MM.1S (cell line): Measurements from ENCODE around the gene PRDM10.

Experiments used
- DNase-seq: peaks from one replicate; pipeline ENCODE4 v3.0.0-alpha.2; 2015
- H2AFZ ChIP-seq: fragments of 300-600 bp; sonication (generic); 2 replicates; pipeline ENCODE4 v1.6.0; 2016; ENCODE audit warnings: antibody characterized with exemption, low read length
- H3F3A ChIP-seq: fragments of 300-600 bp; sonication (generic); 2 replicates; pipeline ENCODE4 v1.6.1; 2016; ENCODE audit warnings: mild to moderate bottlenecking, antibody characterized with exemption, low read length, moderate library complexity, mixed read lengths; ENCODE audit not compliant: insufficient read depth
- H3K27ac ChIP-seq: fragments of 300-600 bp; sonication (generic); 2 replicates; pipeline ENCODE4 v1.5.1; 2016; ENCODE audit warnings: mild to moderate bottlenecking, low read length
- H3K27me3 ChIP-seq: fragments of 300-600 bp; sonication (generic); replicated peaks from 2 replicates; pipeline ENCODE4 v1.6.0; 2016; ENCODE audit warnings: low read length; ENCODE audit not compliant: insufficient read depth
- H3K36me3 ChIP-seq: fragments of 300-600 bp; sonication (generic); replicated peaks from 2 replicates; pipeline ENCODE4 v1.6.1; 2016; ENCODE audit warnings: mild to moderate bottlenecking, low read length, mixed read lengths; ENCODE audit not compliant: insufficient read depth
- H3K4me1 ChIP-seq: fragments of 300-600 bp; sonication (generic); 2 replicates; pipeline ENCODE4 v1.6.1; 2016; ENCODE audit warnings: low read length, mixed read lengths
- H3K4me2 ChIP-seq: fragments of 300-600 bp; sonication (generic); 2 replicates; pipeline ENCODE4 v1.6.0; 2016; ENCODE audit warnings: low read depth, low read length
- H3K4me3 ChIP-seq: fragments of 300-600 bp; sonication (generic); 2 replicates; pipeline ENCODE4 v1.5.1; 2016; ENCODE audit warnings: low read length, mixed read lengths
- H3K79me2 ChIP-seq: fragments of 300-600 bp; sonication (generic); 2 replicates; pipeline ENCODE4 v1.6.1; 2016; ENCODE audit warnings: mixed run types, low read length, mixed read lengths
- H3K9ac ChIP-seq: fragments of 300-600 bp; sonication (generic); 2 replicates; pipeline ENCODE4 v1.6.1; 2016; ENCODE audit warnings: low read length, mixed read lengths
- H3K9me2 ChIP-seq: fragments of 300-600 bp; sonication (generic); replicated peaks from 2 replicates; pipeline ENCODE4 v1.6.1; 2016; ENCODE audit warnings: mild to moderate bottlenecking, low read length, mixed read lengths; ENCODE audit not compliant: insufficient read depth
- H3K9me3 ChIP-seq: fragments of 300-600 bp; sonication (generic); replicated peaks from 2 replicates; pipeline ENCODE4 v1.6.1; 2016; ENCODE audit warnings: mild to moderate bottlenecking, low read length, mixed read lengths; ENCODE audit not compliant: insufficient read depth
- H4K20me1 ChIP-seq: fragments of 300-600 bp; sonication (generic); 2 replicates; pipeline ENCODE4 v1.6.1; 2016; ENCODE audit warnings: mild to moderate bottlenecking, low read length, moderate library complexity, mixed read lengths; ENCODE audit not compliant: insufficient read depth
- CTCF ChIP-seq: fragments of 300-600 bp; sonication (generic); IDR thresholded peaks from 2 replicates; pipeline ENCODE4 v1.5.1; 2016; ENCODE audit warnings: antibody characterized with exemption, low read length, mixed read lengths
- EZH2 ChIP-seq: fragments of 300-600 bp; sonication (generic); optimal IDR thresholded peaks from 2 replicates; pipeline ENCODE3; 2017; ENCODE audit warnings: low read depth, mild to moderate bottlenecking, antibody characterized with exemption, low read length, mixed read lengths
- EZH2phosphoT487 ChIP-seq: fragments of 300-600 bp; sonication (generic); IDR thresholded peaks from 2 replicates; pipeline ENCODE4 v1.6.1; 2018; ENCODE audit warnings: antibody characterized with exemption, low read length

PRDM10 gene

DNA sequence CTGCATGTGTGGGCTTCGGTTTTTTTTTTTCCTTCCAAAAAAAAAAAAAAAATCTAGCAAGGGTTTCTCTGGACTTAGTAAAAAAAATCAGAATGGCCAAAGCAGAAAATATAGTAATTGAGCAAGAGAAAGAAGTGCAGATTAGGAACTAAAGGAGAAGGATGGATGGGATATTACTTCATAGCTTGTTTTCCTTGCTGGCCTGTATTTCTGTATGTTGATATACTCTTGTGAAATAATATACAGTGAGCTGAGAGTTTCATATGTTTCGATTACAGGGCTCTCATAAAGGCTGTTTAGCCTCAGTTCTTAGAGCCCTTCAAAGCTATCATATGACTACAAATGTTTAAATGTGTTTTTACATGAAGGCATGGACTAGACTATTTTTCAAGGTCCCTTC is 72.9 kb downstream of the PRDM10 start:
- H2AFZ ChIP-seq, result no peak overlapping the region
- no peaks in the 10 kb centered on the region for H3K4me1 ChIP-seq
- DNase-seq, result no peak

GRCh38 chr11:129928923-129929692 is 73.5 kb downstream of the PRDM10 start:
- H3K79me2 ChIP-seq, result no peaks in the 10 kb centered on the region
- no peaks in the 10 kb centered on the region for H3K9me3 ChIP-seq
- H4K20me1 ChIP-seq, result no peaks in the 10 kb centered on the region
- no peak overlapping the region for H2AFZ ChIP-seq
- H3K4me2 ChIP-seq, result no peak overlapping the region
- no peak for TF ChIP-seq CTCF
- no peak for TF ChIP-seq EZH2phosphoT487
- TF ChIP-seq EZH2, result no peak
- no peaks in the 10 kb centered on the region for H3K27me3 ChIP-seq
- no peak overlapping the region for H3K27ac ChIP-seq
- no peak overlapping the region for H3K4me3 ChIP-seq
- no peaks in the 10 kb centered on the region for H3K4me1 ChIP-seq
- no peaks in the 10 kb centered on the region for H3F3A ChIP-seq
- no peak overlapping the region for H3K9ac ChIP-seq
- H3K36me3 ChIP-seq, result no peaks in the 10 kb centered on the region
- H3K9me2 ChIP-seq, result no peaks in the 10 kb centered on the region
- DNase-seq, result no peak

More for the DNA sequence above, 72.9 kb downstream of the PRDM10 start:
- Histone ChIP-seq H3K4me3 (no peak overlapping the region), H3K9ac (no peak overlapping the region), H3K79me2 (no peaks in the 10 kb centered on the region), H3K27ac (no peak overlapping the region), H3F3A (no peaks in the 10 kb centered on the region), H3K9me3 (no peaks in the 10 kb centered on the region), H3K27me3 (no peaks in the 10 kb centered on the region), H3K36me3 (no peaks in the 10 kb centered on the region), H3K9me2 (no peaks in the 10 kb centered on the region), H4K20me1 (no peaks in the 10 kb centered on the region), H3K4me2 (no peak overlapping the region)
- TF ChIP-seq EZH2 (no peak), EZH2phosphoT487 (no peak), CTCF (no peak)

GRCh38 chr11:129922674-129923073 is 80.0 kb downstream of the PRDM10 start:
- H3K4me2 ChIP-seq, result no peak overlapping the region
- no peaks in the 10 kb centered on the region for H3F3A ChIP-seq
- no peaks in the 10 kb centered on the region; the same call in 1 of the 2 replicates for H3K4me1 ChIP-seq
- H2AFZ ChIP-seq, result no peak overlapping the region
- no peak overlapping the region for H3K4me3 ChIP-seq
- no peak overlapping the region for H3K9ac ChIP-seq
- H3K27me3 ChIP-seq, result no peaks in the 10 kb centered on the region
- no peak overlapping the region for H3K27ac ChIP-seq
- no peaks in the 10 kb centered on the region for H3K36me3 ChIP-seq
- H4K20me1 ChIP-seq, result no peaks in the 10 kb centered on the region
- H3K9me3 ChIP-seq, result no peaks in the 10 kb centered on the region
- H3K9me2 ChIP-seq, result no peaks in the 10 kb centered on the region
- no peak for DNase-seq
- TF ChIP-seq CTCF (no peak), EZH2 (no peak), EZH2phosphoT487 (no peak)
- no peaks in the 10 kb centered on the region for H3K79me2 ChIP-seq
